ENCODE results near the gene UGT1A4. TPM values are rescaled to one million over a fixed set of nuclear protein-coding genes. Genes with fewer than 3 reads are reported as not detected.

The UGT1A4 gene
- total and polyA plus RNA-seq, 9 of the 15 experiments (the other 6 are each of a cell fraction or from before 2014, with no cell fraction given), result not detected

DNA sequence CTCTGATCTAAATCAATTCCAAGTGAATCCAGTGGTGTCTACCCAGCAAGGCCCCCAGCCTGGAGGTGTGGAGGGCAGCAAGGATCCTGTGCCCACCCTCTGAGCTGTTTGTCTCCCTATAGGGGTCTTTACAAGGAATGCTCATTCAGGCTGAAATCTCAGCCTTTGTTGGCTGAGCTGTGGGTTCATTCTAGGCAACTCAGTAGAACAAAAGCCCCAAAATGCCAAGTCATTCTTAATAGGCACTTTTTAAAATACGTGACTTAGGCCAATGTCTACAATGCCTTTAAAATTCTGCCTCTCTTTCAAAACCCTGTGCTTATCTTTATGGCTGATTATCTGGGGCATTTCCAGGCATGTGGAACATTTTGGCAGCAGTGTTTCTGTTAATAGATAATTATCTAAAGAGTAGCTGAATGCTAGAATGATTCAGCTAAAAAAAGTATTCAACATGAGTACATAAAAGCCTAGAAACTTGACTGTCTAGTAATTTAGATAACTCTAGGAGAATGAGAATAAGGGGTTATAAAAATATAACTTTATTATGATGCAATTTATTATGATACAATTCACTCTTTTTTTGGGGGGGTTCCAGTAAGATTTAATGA, 18.4 kb upstream of the UGT1A4 start (continued):
- no peak for TF ChIP-seq MYNN (IDR thresholded peaks at IDR 0.05)
- TF ChIP-seq MYNN (CRISPR knock-in tag; IDR thresholded peaks at IDR 0.05), result no peak
- no peak for TF ChIP-seq NCOA6 (IDR thresholded peaks at IDR 0.05)
- TF ChIP-seq, protein P1, sequence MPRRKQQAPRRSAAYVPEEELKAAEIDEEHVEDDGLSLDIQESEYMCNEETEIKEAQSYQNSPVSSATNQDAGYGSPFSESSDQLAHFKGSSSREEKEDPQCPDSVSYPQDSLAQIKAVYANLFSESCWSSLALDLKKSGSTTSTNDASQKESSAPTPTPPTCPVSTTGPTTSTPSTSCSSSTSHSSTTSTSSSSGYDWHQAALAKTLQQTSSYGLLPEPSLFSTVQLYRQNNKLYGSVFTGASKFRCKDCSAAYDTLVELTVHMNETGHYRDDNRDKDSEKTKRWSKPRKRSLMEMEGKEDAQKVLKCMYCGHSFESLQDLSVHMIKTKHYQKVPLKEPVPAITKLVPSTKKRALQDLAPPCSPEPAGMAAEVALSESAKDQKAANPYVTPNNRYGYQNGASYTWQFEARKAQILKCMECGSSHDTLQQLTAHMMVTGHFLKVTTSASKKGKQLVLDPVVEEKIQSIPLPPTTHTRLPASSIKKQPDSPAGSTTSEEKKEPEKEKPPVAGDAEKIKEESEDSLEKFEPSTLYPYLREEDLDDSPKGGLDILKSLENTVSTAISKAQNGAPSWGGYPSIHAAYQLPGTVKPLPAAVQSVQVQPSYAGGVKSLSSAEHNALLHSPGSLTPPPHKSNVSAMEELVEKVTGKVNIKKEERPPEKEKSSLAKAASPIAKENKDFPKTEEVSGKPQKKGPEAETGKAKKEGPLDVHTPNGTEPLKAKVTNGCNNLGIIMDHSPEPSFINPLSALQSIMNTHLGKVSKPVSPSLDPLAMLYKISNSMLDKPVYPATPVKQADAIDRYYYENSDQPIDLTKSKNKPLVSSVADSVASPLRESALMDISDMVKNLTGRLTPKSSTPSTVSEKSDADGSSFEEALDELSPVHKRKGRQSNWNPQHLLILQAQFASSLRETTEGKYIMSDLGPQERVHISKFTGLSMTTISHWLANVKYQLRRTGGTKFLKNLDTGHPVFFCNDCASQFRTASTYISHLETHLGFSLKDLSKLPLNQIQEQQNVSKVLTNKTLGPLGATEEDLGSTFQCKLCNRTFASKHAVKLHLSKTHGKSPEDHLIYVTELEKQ (CRISPR knock-in tag; IDR thresholded peaks at IDR 0.05), result no peak
- no peak for TF ChIP-seq ZKSCAN3 (CRISPR knock-in tag; IDR thresholded peaks at IDR 0.05)
- TF ChIP-seq HDAC3 (IDR thresholded peaks at IDR 0.05; ENCODE audit: borderline replicate concordance, partially characterized antibody), result peak; percentile 59
- TF ChIP-seq ZNF695 (CRISPR knock-in tag; IDR thresholded peaks at IDR 0.05), result no peak
- no peak for TF ChIP-seq NFIX (CRISPR knock-in tag; IDR thresholded peaks at IDR 0.05; ENCODE audit: low read depth)
- TF ChIP-seq, protein P2, sequence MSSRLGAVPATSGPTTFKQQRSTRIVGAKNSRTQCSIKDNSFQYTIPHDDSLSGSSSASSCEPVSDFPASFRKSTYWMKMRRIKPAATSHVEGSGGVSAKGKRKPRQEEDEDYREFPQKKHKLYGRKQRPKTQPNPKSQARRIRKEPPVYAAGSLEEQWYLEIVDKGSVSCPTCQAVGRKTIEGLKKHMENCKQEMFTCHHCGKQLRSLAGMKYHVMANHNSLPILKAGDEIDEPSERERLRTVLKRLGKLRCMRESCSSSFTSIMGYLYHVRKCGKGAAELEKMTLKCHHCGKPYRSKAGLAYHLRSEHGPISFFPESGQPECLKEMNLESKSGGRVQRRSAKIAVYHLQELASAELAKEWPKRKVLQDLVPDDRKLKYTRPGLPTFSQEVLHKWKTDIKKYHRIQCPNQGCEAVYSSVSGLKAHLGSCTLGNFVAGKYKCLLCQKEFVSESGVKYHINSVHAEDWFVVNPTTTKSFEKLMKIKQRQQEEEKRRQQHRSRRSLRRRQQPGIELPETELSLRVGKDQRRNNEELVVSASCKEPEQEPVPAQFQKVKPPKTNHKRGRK (tag; IDR thresholded peaks at IDR 0.05), result no peak
- no peak for TF ChIP-seq POLR2G (IDR thresholded peaks at IDR 0.05; ENCODE audit: low read depth, low read length)
- TF ChIP-seq U2AF2 (optimal IDR thresholded peaks at IDR 0.05; ENCODE audit: low read depth, low read length), result no peak
- no peak for TF ChIP-seq ADNP (tag; IDR thresholded peaks at IDR 0.05)
- peak; percentile 41; the same call in 1 of the 2 replicates for TF ChIP-seq LEF1 (IDR thresholded peaks at IDR 0.05)
- TF ChIP-seq, protein P3, sequence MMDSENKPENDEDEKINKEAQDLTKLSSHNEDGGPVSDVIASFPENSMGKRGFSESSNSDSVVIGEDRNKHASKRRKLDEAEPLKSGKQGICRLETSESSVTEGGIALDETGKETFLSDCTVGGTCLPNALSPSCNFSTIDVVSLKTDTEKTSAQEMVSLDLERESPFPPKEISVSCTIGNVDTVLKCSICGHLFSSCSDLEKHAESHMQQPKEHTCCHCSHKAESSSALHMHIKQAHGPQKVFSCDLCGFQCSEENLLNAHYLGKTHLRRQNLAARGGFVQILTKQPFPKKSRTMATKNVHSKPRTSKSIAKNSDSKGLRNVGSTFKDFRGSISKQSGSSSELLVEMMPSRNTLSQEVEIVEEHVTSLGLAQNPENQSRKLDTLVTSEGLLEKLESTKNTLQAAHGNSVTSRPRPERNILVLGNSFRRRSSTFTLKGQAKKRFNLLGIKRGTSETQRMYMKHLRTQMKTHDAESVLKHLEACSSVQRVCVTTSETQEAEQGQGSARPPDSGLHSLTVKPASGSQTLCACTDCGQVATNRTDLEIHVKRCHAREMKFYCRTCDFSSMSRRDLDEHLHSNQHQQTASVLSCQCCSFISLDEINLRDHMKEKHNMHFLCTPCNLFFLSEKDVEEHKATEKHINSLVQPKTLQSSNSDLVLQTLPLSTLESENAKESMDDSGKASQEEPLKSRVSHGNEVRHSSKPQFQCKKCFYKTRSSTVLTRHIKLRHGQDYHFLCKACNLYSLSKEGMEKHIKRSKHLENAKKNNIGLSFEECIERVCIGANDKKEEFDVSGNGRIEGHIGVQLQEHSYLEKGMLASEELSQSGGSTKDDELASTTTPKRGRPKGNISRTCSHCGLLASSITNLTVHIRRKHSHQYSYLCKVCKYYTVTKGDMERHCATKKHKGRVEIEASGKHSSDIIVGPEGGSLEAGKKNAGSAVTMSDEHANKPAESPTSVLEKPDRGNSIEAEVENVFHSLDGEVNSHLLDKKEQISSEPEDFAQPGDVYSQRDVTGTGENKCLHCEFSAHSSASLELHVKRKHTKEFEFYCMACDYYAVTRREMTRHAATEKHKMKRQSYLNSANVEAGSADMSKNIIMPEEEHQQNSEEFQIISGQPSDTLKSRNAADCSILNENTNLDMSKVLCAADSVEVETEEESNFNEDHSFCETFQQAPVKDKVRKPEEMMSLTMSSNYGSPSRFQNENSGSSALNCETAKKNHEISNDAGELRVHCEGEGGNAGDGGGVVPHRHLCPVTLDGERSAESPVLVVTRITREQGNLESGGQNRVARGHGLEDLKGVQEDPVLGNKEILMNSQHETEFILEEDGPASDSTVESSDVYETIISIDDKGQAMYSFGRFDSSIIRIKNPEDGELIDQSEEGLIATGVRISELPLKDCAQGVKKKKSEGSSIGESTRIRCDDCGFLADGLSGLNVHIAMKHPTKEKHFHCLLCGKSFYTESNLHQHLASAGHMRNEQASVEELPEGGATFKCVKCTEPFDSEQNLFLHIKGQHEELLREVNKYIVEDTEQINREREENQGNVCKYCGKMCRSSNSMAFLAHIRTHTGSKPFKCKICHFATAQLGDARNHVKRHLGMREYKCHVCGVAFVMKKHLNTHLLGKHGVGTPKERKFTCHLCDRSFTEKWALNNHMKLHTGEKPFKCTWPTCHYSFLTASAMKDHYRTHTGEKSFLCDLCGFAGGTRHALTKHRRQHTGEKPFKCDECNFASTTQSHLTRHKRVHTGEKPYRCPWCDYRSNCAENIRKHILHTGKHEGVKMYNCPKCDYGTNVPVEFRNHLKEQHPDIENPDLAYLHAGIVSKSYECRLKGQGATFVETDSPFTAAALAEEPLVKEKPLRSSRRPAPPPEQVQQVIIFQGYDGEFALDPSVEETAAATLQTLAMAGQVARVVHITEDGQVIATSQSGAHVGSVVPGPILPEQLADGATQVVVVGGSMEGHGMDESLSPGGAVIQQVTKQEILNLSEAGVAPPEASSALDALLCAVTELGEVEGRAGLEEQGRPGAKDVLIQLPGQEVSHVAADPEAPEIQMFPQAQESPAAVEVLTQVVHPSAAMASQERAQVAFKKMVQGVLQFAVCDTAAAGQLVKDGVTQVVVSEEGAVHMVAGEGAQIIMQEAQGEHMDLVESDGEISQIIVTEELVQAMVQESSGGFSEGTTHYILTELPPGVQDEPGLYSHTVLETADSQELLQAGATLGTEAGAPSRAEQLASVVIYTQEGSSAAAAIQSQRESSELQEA (IDR thresholded peaks at IDR 0.05; ENCODE audit: low read depth), result no peak
- TF ChIP-seq POLR3G (IDR thresholded peaks at IDR 0.05; ENCODE audit: extremely low read depth, insufficient read length, insufficient replicate concordance), result no peak
- peak in 1 of 2 experiments; percentile 55; a peak in 1 of 4 replicates for TF ChIP-seq FOXA3 (CRISPR knock-in tag; conservative IDR thresholded peaks at IDR 0.05 in 1 of 2, IDR thresholded peaks at IDR 0.05 in 1 of 2)

Measured in K562 (cell line).